DMS153 treated with DMSO at 0.1 percent for 48 hours (cell line): ENCODE results near the gene MPZL1.
"Not testable (repeated sequence)": the region's sequence is repeated elsewhere in the genome, so short reads cannot be mapped to it uniquely, and the experiment has no call there.

ENCODE experiments used
- DNase-seq: peaks from one replicate; lab custom pipeline; 2025; ENCODE audit not compliant: unreplicated experiment; lab: John Stamatoyannopoulos, UW

MPZL1 gene

GRCh38 chr1:167718914-167719691 is 2.7 kb upstream of the MPZL1 start:
- DNase-seq, result no peak

DNA sequence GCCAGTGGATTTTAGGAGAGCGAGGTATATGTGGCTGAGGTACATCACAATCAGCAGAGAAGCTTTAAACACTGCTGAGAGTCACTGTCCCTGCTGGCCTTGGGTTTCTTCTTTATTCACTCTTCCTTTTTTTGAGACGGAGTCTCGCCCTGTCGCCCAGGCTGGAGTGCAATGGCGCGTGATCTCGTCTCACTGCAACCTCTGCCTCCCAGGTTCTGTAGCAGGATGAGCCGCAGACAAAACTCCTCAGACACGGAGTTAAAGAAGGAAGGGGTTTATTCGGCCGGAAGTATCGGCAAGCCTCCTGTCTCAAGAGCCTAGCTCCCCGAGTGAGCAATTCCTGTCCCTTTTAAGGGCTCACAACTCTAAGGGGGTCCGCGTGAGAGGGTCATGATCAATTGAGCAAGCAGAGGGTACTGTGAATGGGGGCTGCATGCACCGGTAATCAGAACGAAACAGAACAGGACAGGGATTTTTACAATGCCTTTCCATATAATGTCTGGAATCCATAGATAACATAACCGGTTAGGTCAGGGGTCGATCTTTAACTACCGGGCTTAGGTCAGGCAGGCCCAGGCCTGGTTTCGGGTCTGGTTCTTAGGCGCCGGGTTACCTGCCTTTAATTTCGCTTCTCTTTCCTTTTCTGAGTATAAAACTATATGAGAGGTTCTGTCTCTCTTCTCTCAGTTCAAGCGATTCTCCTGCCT is 1.9 kb upstream of the MPZL1 start:
- not testable (repeated sequence) for DNase-seq

DNA sequence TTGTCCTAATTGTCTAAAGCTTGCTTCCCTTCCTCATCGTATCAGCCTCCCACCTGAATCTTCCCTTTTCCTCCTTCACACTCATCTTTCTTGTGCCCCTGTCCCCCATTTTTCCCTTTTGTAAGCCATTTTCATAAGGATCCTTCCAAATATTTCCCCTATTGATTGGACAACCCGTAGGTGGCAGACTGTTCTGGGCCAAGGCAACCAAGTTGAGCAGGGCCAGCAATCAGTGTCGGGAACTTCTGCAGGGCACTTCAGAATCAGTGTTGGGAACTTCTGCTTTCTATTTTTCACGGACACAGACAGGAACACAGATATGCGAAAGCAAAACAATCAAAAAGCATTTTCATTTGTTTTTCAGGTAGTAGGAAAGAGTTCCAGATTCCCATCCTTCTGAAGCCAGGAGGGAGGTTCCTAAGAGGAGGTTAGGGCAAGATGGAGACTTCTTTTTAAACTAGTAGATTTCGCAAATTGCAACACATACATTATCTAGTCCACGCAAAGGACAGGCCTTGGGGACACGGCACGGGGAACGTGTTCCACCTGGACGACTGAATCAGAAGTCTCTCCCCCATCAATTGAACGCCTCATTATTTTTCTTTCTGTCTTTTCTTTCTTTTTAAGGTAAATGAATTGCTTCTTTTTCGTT is 691 bp upstream of the MPZL1 start:
- peak; percentile 25 for DNase-seq

- no peak for DNase-seq
Observed at GRCh38 chr1:167722152-167722869, 529 bp downstream of the MPZL1 start.

GRCh38 chr1:167722870-167723251 is 1.1 kb downstream of the MPZL1 start:
- peak; percentile 17 for DNase-seq

DNA sequence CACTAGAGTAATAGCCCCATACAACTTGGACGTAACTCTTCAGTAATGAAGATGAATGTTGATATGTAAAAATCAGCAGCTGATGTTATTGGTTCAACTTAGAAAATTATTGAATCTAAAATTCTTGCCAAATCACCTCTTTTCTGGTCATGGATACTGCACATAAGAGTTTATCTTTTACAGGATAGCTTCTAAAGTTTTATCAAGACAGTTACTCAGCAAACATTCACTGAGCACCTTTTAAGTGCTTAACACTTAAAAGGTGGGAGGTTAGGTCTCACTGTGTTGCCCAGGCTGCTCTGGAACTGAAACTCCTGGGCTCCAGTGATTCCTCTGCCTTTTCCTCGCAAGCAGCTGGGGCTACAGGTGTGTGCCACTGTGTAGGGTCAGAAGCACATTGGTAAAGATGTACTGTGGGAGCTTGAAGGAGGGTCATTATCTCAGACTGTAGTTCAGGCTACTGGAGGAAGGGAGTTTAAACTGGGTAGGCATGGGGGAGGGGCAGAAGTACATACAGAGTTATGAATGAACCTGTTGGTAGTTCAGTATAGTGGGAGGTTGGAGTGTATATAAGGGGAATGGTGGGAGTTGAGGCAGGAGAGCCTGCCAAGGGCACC is 2.0 kb downstream of the MPZL1 start:
- no peak for DNase-seq

- DNase-seq, result no peak
Observed at GRCh38 chr1:167726008-167726407, 4.2 kb downstream of the MPZL1 start.

DNA sequence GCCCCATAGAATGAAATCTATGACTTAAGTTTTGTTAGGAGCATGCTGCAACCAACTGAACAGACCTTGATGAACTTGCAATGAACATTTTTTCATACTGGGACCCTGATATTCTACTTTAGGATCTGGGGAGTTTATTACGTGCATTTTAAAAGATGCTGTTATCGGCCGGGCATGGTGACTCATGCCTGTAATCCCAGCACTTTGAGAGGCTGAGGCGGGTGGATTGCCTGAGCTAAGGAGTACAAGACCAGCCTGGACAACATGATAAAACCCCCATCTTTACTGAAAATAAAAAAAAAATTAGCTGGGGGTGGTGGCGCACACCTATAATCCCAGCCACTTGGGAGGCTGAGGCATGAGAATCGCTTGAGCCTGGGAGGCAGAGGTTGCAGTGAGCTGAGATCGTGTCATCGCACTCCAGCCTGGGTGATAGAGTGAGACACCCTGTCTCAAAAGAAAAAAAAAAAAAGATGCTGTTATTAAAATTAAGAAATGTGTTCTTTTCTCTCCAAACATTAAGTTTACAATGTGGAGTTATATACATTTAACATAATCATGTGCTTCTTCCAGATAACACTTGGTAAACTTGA is 7.1 kb downstream of the MPZL1 start:
- no peak for DNase-seq

GRCh38 chr1:167734227-167734626 is 12.4 kb downstream of the MPZL1 start:
- DNase-seq, result no peak

DNA sequence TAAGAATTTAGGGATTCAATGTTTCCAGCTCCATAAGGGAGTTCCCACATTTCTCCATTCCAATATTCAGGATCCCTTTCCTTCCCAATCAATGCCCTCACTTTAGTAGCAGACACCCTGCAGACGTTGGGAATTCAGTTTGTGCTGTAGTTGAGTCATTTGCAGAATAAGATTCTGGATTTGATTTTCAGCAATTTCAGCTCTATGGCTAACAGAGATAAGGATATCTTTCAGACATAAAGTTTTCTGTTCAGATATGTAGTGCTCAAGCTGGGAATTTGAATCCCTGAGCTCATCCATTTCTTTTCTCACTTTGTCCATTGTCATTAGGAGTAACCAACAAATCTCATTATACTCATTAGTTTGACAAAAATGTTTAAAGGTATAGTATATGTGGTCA is 13.1 kb downstream of the MPZL1 start:
- DNase-seq, result no peak

DNA sequence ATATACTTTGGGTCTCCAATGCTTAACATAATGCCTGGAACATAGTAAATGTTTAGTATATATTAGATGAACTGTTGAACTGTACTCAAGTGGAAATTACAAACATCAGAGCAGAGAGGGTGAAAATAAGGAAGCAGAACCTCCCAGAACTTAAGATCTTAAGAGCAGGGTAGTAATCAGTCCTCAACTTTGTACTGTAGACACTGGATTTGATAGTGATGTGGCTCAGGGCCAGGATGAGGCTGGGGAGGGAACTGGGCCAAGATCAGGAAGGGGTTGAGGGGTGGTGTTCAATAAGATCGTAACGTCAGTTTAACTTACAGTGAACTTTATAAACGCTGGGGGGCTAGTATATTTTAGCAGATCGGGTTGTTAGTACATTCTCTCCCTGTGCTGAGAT is 15.4 kb downstream of the MPZL1 start:
- DNase-seq, result no peak

DNA sequence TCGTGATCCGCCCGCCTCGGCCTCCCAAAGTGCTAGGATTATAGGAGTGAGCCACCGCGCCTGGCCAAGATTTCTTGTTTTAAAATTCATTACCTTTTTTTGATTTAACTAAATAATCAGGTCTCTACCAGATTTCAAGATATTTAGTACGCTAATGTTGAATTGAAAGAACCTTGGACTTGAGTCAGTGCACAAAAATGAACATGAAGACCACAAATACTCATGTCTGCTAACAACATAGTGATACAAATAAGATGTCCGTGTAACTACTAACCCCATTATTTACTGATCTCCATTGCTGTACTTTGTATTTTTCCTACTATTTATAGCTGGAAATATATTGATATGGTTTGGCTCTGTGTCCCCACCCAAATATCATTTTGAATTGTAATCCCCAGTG is 16.4 kb downstream of the MPZL1 start:
- no peak for DNase-seq

DNA sequence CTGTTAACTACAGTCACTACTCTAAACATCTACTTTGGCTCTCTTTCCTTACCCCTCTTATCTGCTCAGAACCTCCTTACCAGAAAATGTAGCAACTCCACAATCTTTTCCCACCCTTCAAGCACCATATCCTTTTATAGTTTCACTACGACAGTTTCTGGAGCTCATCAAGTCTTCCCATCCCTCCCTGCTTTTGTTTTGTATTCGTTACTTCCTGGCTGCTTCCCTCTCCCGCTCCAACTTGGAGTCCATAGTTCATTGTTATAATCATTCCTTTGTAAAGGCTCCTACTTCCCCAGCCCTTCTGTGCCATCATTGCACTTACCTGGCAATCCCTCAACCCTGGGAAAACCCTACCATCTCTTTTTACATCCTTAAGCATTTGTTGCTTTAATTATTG is 18.0 kb downstream of the MPZL1 start:
- DNase-seq, result no peak

DNA sequence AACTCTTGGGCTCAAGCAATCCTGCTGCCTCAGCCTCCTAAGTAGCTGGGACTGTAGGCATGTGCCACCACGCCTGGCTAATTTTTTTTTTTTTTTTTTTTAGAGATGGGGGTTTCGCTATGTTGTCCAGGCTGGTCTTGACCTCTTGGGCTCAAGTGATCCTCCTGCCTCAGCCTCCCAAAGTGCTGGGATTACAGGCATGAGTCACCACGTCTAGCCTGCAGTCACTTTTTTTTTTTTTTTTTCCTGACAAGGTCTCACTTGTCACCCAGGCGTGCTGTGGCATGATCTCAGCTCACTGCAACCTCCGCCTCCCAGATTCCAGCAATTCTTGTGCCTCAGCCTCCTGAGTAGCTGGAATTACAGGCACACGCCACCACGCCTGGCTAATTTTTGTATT is 19.3 kb downstream of the MPZL1 start:
- not testable (repeated sequence) for DNase-seq

DNA sequence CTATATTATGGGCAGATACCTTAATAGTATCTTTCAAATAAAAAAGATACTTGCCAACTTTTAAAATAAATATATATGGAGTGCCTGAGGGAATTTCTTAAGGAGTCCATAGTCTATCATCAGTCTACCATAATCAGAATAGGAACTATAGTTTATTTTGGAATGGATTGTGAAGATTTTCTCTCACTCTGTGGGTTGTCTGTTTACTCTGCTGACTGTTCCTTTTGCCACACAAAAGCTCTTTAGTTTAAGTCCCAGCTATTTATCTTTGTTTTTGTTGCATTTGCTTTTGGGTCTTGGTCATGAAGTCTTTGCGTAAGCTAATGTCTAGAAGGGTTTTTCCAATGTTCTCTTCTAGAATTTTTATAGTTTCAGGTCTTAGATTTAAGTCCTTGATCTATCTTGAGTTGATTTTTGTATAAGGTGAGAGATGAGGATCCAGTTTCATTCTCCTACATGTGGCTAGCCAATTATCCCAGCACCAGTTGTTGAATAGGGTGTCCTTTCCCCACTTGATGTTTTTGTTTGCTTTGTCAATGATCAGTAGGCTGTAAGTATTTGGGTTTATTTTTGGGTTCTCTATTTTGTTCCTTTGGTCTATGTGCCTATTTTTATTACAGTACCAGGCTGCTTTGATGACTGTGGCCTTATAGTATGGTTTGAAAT is 20.7 kb downstream of the MPZL1 start:
- DNase-seq, result not testable (repeated sequence)

GRCh38 chr1:167744901-167745300 is 23.1 kb downstream of the MPZL1 start:
- DNase-seq, result no peak

- no peak for DNase-seq
Observed at GRCh38 chr1:167746013-167746672, 24.4 kb downstream of the MPZL1 start.

DNA sequence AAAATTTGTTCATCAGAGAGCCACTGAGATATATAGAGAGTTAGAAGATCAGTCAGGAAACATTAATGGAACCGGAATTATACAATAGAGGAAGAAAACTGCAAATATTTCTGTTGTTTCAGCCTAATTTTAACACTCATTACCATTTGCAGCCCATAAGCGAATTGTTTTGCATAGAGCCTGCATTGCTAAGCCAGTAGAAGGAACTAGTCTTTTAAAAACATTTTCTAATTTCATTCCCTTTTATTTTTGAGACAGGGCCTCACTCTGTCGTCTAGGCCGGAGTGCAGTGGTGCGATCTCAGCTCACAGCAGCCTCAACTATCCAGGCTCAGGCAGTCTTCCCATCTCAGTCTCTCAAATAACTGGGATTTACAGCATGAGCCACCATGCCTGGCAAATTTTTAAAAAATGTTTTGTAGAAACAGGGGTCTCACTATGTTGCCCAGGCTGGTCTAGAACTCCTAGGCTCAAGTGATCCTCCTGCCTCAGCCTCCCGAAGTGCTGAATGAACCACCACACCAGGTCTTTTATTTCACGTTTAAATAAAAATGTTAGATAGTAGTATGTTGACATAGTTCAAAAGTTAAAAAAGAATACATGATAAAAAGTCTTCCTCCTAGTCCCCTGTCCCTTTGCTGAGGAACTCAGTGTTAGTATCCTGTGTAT is 25.3 kb downstream of the MPZL1 start:
- no peak for DNase-seq

DNA sequence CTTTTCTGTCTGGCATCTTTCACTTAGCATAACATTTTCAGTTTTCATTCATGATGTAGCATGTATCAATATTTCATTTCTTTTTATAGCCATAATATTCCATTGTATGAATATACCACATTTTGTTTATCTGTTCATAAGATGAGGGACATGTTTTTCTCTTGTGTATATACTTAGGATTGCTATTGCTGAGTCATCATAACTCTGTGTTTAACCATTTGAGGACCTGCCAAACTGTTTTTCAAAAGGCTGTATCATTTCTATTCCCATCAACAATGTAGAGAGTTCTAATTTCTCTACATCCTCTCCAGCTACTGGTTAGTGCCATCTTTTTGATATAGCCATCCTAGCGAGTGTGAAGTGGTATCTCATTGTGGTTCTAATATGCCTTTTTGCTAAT is 26.2 kb downstream of the MPZL1 start:
- no peak for DNase-seq
